GM12865 (cell line): ENCODE results near the gene DPP10.

ENCODE experiments used
- DNase-seq: peaks from one replicate; pipeline ENCODE4 v3.0.0; 2010; ENCODE audit warnings: low read depth
- H3K4me3 ChIP-seq: 2 replicates; pipeline ENCODE4 v1.5.1; 2011; ENCODE audit warnings: mild to moderate bottlenecking, low read depth, low read length, control low read depth
- TF ChIP-seq, protein P1 (sequence below): IDR thresholded peaks from 2 replicates; pipeline ENCODE4 v1.5.1; 2011; ENCODE audit warnings: low read length, control low read depth, low read depth, inconsistent platforms; ENCODE audit not compliant: insufficient read depth; ENCODE audit errors: missing control alignments

DPP10 gene

GRCh38 chr2:114609801-114610200 lies 167.4 kb downstream of the DPP10 start:
- no peak overlapping the region for H3K4me3 ChIP-seq
- TF ChIP-seq, protein P1, sequence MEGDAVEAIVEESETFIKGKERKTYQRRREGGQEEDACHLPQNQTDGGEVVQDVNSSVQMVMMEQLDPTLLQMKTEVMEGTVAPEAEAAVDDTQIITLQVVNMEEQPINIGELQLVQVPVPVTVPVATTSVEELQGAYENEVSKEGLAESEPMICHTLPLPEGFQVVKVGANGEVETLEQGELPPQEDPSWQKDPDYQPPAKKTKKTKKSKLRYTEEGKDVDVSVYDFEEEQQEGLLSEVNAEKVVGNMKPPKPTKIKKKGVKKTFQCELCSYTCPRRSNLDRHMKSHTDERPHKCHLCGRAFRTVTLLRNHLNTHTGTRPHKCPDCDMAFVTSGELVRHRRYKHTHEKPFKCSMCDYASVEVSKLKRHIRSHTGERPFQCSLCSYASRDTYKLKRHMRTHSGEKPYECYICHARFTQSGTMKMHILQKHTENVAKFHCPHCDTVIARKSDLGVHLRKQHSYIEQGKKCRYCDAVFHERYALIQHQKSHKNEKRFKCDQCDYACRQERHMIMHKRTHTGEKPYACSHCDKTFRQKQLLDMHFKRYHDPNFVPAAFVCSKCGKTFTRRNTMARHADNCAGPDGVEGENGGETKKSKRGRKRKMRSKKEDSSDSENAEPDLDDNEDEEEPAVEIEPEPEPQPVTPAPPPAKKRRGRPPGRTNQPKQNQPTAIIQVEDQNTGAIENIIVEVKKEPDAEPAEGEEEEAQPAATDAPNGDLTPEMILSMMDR: no peak
- no peak for DNase-seq

GRCh38 chr2:114610677-114611076 lies 168.2 kb downstream of the DPP10 start:
- H3K4me3 ChIP-seq: no peak overlapping the region
- no peak for DNase-seq
- TF ChIP-seq, protein P1: no peak

DNA sequence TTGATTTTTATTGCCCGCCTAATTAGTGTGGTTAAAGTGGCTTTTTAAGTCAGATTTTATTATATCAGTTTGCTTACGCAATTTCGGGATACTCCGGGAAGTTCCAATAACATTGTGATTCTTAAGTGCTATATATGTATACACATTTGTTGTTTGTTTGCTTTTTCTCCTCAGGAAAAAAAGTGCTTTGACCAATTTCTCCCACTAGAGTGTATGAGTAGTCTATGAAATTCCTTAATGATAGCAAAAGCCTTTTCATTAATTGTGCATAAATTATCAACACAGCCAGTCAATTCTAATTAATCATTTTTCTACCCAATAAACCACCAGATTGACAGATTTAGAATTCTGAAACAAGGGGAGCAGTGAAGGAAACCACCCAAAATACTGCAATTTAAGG lies 172.2 kb downstream of the DPP10 start:
- TF ChIP-seq, protein P1: no peak
- DNase-seq: no peak
- no peak overlapping the region for H3K4me3 ChIP-seq

GRCh38 chr2:114628481-114628880 lies 186.0 kb downstream of the DPP10 start:
- TF ChIP-seq, protein P1: no peak
- DNase-seq: no peak
- no peak overlapping the region for H3K4me3 ChIP-seq

DNA sequence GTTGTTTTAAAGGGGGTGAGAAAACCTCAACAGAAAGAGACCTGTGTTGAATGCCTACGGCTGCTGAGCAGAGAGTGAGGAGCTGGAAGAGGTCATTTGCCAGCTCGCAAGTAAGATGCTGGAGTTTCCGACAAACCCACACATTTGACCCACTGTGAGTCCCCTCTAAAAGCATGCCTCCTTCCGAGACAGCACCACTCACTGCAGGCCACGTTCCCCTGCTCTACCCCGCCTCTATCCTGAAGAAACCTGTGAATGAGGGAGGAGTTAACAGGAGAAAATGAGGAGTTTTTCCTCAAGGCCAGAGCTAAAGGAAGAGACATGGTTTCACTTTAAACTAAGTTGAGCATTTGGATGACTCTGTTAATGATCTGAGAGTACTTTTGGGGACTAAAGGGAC lies 188.7 kb downstream of the DPP10 start:
- no peak for DNase-seq
- TF ChIP-seq, protein P1: no peak
- H3K4me3 ChIP-seq: no peak overlapping the region

- TF ChIP-seq, protein P1: no peak
- DNase-seq: no peak
- no peak overlapping the region for H3K4me3 ChIP-seq
Observed at GRCh38 chr2:114642166-114642770, 199.8 kb downstream of the DPP10 start.

DNA sequence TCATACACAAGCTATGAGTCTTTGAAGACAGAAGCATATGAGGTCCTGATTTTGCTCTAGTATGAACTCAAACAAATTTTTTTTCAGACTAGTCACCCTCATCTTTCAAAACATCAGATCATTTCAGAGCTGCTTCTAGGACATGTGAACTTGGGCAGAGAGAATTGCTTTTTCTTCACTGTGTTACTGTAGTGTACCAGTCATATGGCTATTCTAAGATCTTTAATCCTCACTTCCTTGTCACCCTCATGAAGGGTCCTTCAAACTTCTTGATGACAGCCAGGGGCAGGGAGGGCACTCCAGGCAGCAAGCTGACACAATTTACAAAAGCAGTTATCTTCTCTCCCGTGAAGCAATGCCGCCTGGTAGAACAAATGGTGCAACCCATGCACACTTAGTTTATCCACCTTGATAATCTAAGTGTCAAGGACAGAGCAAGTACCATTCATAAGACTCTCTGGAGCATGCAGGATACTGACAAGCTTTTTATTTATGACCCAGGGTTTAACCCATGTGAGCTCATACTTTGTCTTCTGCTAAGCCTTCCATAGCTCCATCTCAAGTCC lies 200.6 kb downstream of the DPP10 start:
- TF ChIP-seq, protein P1: no peak
- no peak overlapping the region for H3K4me3 ChIP-seq
- DNase-seq: no peak
